Measurements from ENCODE around the gene ZNF787.
"Not testable (repeated sequence)": the region's sequence is repeated elsewhere in the genome, so short reads cannot be mapped to it uniquely, and the experiment has no call there.

The ZNF787 gene

GRCh38 chr19:56103027-56103614, 18.0 kb downstream of the ZNF787 start:
- no peak for DNase-seq

- no peak for DNase-seq
These were observed 19.2 kb downstream of the ZNF787 start for GRCh38 chr19:56101746-56102535.

GRCh38 chr19:56101095-56101494, 20.0 kb downstream of the ZNF787 start:
- DNase-seq, result no peak

- DNase-seq, result no peak
These were observed 21.2 kb downstream of the ZNF787 start for GRCh38 chr19:56099638-56100539.

- DNase-seq, result no peak
These were observed 22.1 kb downstream of the ZNF787 start for GRCh38 chr19:56098731-56099568.

GRCh38 chr19:56098237-56098636, 22.9 kb downstream of the ZNF787 start:
- not testable (repeated sequence) for DNase-seq

- DNase-seq, result no peak
These were observed 23.3 kb downstream of the ZNF787 start for GRCh38 chr19:56097776-56098175.

GRCh38 chr19:56097306-56097705, 23.8 kb downstream of the ZNF787 start:
- DNase-seq, result no peak

- no peak for DNase-seq
These were observed 24.4 kb downstream of the ZNF787 start for GRCh38 chr19:56096665-56097064.

GRCh38 chr19:56094449-56094848, 26.6 kb downstream of the ZNF787 start:
- DNase-seq, result no peak

- no peak for DNase-seq
These were observed 28.1 kb downstream of the ZNF787 start for GRCh38 chr19:56092685-56093631.

- DNase-seq, result no peak
These were observed 29.1 kb downstream of the ZNF787 start for GRCh38 chr19:56091751-56092546.

- DNase-seq, result no peak
These were observed 30.0 kb downstream of the ZNF787 start for GRCh38 chr19:56091066-56091490.

- no peak for DNase-seq
These were observed 31.8 kb downstream of the ZNF787 start for GRCh38 chr19:56089344-56089743.

- no peak for DNase-seq
These were observed 32.4 kb downstream of the ZNF787 start for GRCh38 chr19:56088497-56089215.

- DNase-seq, result no peak
These were observed 33.2 kb downstream of the ZNF787 start for GRCh38 chr19:56087647-56088496.

GRCh38 chr19:56086671-56087430, 34.2 kb downstream of the ZNF787 start:
- DNase-seq, result no peak

Data from NCI-H146 (cell line).